CD14-positive monocyte (primary cell): ENCODE measurements around the gene RPS6KA5. TPM values are rescaled to one million over a fixed set of nuclear protein-coding genes. Genes with fewer than 3 reads are reported as not detected.
"Not testable (repeated sequence)": the region's sequence is repeated elsewhere in the genome, so short reads cannot be mapped to it uniquely, and the experiment has no call there.

ENCODE experiments used
- DNase-seq, 3 donors: peaks; one replicate each; pipeline ENCODE4 v3.0.0-alpha.2; 2011 to 2022
- H2AFZ ChIP-seq: 2 replicates; pipeline ENCODE4 v1.6.0; 2012; ENCODE audit warnings: mild to moderate bottlenecking, low read depth, low read length, inconsistent platforms; ENCODE audit not compliant: insufficient read depth, poor library complexity, severe bottlenecking
- H3K27ac ChIP-seq, 2 donors: 1 replicate in 1 of 2; 2 replicates in 1 of 2; pipeline ENCODE4 v1.5.1; 2012 to 2013; ENCODE audit warnings: low read length in 2 of 2, control low read depth in 1 of 2, inconsistent platforms in 1 of 2, low read depth in 1 of 2, mild to moderate bottlenecking in 1 of 2
- H3K27me3 ChIP-seq, 2 donors: one replicate each; pipeline versions ENCODE4 v1.6.0 to v1.6.1; 2011 to 2013; ENCODE audit warnings: low read length in 2 of 2; ENCODE audit not compliant: control insufficient read depth in 2 of 2, insufficient read depth in 2 of 2
- H3K36me3 ChIP-seq, 2 donors: replicated peaks in 1 of 2; 1 replicate in 1 of 2; 2 replicates in 1 of 2; pipeline versions ENCODE4 v1.5.1 to v1.6.1; 2012 to 2013; ENCODE audit warnings: low read length in 2 of 2, control low read depth in 1 of 2, inconsistent platforms in 1 of 2, mild to moderate bottlenecking in 1 of 2; ENCODE audit not compliant: insufficient read depth in 2 of 2, control insufficient read depth in 1 of 2
- H3K4me1 ChIP-seq, 2 donors: 1 replicate in 1 of 2; 2 replicates in 1 of 2; pipeline versions ENCODE4 v1.5.1 to v1.6.1; 2012 to 2013; ENCODE audit warnings: low read length in 2 of 2, control low read depth in 1 of 2, inconsistent platforms in 1 of 2, mild to moderate bottlenecking in 1 of 2, moderate library complexity in 1 of 2; ENCODE audit not compliant: insufficient read depth in 2 of 2, control insufficient read depth in 1 of 2
- H3K4me2 ChIP-seq: replicated peaks from 2 replicates; pipeline ENCODE3; 2012; ENCODE audit warnings: low read length, moderate library complexity, mild to moderate bottlenecking; ENCODE audit not compliant: poor library complexity, severe bottlenecking; ENCODE audit errors: extremely low read depth
- H3K4me3 ChIP-seq, 3 experiments: fragments of 200-600 bp in 1 of 3; sonication (generic) in 1 of 3; replicated peaks in 1 of 3; 1 replicate in 2 of 3; 2 replicates in 1 of 3; pipeline ENCODE4 v1.5.1; 2011 to 2013; ENCODE audit warnings: low read length in 3 of 3, mild to moderate bottlenecking in 3 of 3, control low read depth in 2 of 3, low read depth in 2 of 3, inconsistent platforms in 1 of 3, moderate library complexity in 1 of 3
- H3K79me2 ChIP-seq: 2 replicates; pipeline ENCODE4 v1.6.0; 2012; ENCODE audit warnings: mild to moderate bottlenecking, control low read depth, inconsistent platforms, low read length, moderate library complexity; ENCODE audit not compliant: insufficient read depth
- H3K9ac ChIP-seq: 2 replicates; pipeline ENCODE4 v1.6.0; 2017; ENCODE audit warnings: low read length, mild to moderate bottlenecking; ENCODE audit not compliant: insufficient read depth, poor library complexity, severe bottlenecking
- H3K9me3 ChIP-seq, 2 donors: replicated peaks in 1 of 2; 1 replicate in 1 of 2; 2 replicates in 1 of 2; pipeline versions ENCODE4 v1.5.1 to v1.6.1; 2012 to 2013; ENCODE audit warnings: low read length in 2 of 2, control low read depth in 1 of 2; ENCODE audit not compliant: control insufficient read depth in 1 of 2, insufficient read depth in 1 of 2
- H4K20me1 ChIP-seq: 2 replicates; pipeline ENCODE4 v1.6.0; 2012; ENCODE audit warnings: mild to moderate bottlenecking, low read length, control low read depth, moderate library complexity; ENCODE audit not compliant: insufficient read depth
- H3K27ac Mint-ChIP-seq, 7 donors: one replicate each; pipeline ENCODE4 v1.8.0; 2020; ENCODE audit warnings: mild to moderate bottlenecking in 7 of 7, mixed read lengths in 7 of 7, moderate library complexity in 6 of 7, inconsistent platforms in 2 of 7
- H3K27me3 Mint-ChIP-seq, 3 donors: one replicate each; pipeline ENCODE4 v1.8.0; 2021 to 2022; ENCODE audit warnings: low read depth in 3 of 3, mild to moderate bottlenecking in 3 of 3, mixed read lengths in 3 of 3, moderate library complexity in 3 of 3, inconsistent platforms in 1 of 3
- H3K36me3 Mint-ChIP-seq, 2 donors: one replicate each; pipeline ENCODE4 v1.8.0; 2020; ENCODE audit warnings: mixed read lengths in 2 of 2, inconsistent platforms in 1 of 2, mild to moderate bottlenecking in 1 of 2
- H3K4me1 Mint-ChIP-seq: one replicate; pipeline ENCODE4 v1.8.0; 2020; ENCODE audit warnings: mild to moderate bottlenecking, mixed read lengths
- H3K4me3 Mint-ChIP-seq, 2 donors: one replicate each; pipeline ENCODE4 v1.8.0; 2020; ENCODE audit warnings: mild to moderate bottlenecking in 2 of 2, mixed read lengths in 2 of 2, moderate library complexity in 1 of 2
- H3K9me3 Mint-ChIP-seq, 7 donors: one replicate each; pipeline ENCODE4 v1.8.0; 2020 to 2022; ENCODE audit warnings: mixed read lengths in 7 of 7, mild to moderate bottlenecking in 6 of 7, moderate library complexity in 6 of 7, inconsistent platforms in 2 of 7
- CTCF ChIP-seq: fragments of 200-600 bp; IDR thresholded peaks from one replicate; pipeline ENCODE4 v1.8.0; 2022; ENCODE audit warnings: antibody characterized with exemption, mild to moderate bottlenecking
- WGBS: methylation state at CpG from one replicate; pipeline ENCODE4 v1.1.5; 2013; ENCODE audit warnings: missing lambda C conversion rate; ENCODE audit not compliant: insufficient coverage; 5-methylcytosine and 5-hydroxymethylcytosine counted together
- intact Hi-C, 2 donors: fragments of 100-400 bp; cut with micrococcal nuclease; formaldehyde crosslinking; loops; one replicate each; pipeline versions ENCODE4 v1.15.0 to v1.15.1; 2023
- polyA plus RNA-seq, 3 donors: library from polyadenylated mRNA; depleted of rRNA in 1 of 3; unstranded in 2 of 3; stranded (reverse) in 1 of 3; fragments of 300-500 nt in 2 of 3; fragments of >200 nt in 1 of 3; fragmentation: Illumina TruSeq in 2 of 3; gene quantifications; 1 replicate in 2 of 3; 2 replicates in 1 of 3; pipeline ENCODE4 v1.2.3, GENCODE V29; 2012 to 2021

Gene RPS6KA5
- polyA plus RNA-seq, 3 donors: 4.4 to 10.1 (median 7.9) TPM

DNA sequence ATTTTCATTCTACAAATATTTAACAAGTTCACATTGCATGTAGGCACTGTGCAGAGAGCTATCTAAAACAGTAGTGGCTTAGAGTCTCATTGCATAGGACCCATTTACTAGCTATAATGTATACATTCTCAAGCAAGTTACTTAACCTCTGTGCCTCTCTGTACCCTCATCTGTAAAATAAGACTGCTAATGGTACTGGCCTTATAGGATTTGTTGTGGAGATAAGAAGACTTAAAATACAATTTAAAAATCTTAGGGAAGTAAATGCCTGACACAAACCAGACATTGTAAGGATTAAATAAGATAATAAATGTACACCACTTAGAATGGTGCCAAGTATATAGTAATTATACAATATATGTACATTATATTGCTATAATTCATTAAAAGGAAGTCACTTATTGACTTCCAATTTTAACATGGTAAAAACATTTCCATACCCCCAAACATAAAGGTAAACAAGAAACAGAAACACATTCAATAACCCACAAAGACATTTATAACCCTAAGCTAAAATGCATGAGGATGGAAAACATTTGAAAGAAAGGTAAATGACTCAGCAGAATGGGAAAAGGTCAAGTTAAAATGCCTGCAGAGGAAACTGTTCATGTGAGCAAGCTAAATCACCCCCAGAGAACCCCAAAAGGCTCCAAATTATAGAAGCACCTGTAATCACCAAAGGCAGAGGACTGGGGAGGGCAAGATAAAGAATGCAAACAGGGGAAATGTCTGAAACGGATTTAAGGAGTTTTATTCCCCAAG, 30.8 kb downstream of the RPS6KA5 start:
- H2AFZ ChIP-seq: no peak overlapping the region
- H3K27ac Mint-ChIP-seq: no peak overlapping the region

DNA sequence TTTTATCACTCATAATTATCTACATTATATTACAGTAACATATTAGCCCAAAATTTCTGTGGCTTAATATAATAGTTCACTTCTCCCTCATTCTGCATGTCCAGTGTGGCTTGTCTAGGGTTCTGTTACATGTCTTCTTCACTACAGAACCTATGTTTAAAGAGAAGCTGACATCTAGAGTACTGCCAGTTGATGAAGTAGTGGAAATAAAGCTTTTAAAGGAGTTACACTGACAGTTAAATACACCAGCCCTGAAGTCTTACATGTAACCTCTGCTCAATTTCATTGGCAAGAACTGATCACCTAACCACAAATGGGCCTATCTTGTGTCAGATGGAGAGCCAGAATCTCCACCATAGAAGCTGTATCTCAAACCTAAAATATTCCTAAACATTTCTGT, 32.9 kb downstream of the RPS6KA5 start:
- H3K27ac Mint-ChIP-seq: no peak overlapping the region
- DNase-seq: no peak
- H3K36me3 ChIP-seq: no peaks in the 10 kb centered on the region
- no peak overlapping the region for H3K4me3 Mint-ChIP-seq
- peaks cover 0 to 4% of the 10 kb centered on the region in 2 donors for H3K36me3 Mint-ChIP-seq
- H3K9me3 ChIP-seq: no peaks in the 10 kb centered on the region
- H3K4me3 ChIP-seq: no peak overlapping the region
- no peaks in the 10 kb centered on the region for H3K27me3 Mint-ChIP-seq
- H3K27ac ChIP-seq: no peak overlapping the region
- peaks cover 26% of the 10 kb centered on the region for H3K4me1 Mint-ChIP-seq
- H3K9me3 Mint-ChIP-seq: no peaks in the 10 kb centered on the region
- peaks cover 19 to 35% of the 10 kb centered on the region in 2 donors for H3K4me1 ChIP-seq
- no peaks in the 10 kb centered on the region for H3K27me3 ChIP-seq
- TF ChIP-seq CTCF: no peak
- no peak overlapping the region for H3K9ac ChIP-seq
- no peaks in the 10 kb centered on the region for H4K20me1 ChIP-seq
- peaks cover 13% of the 10 kb centered on the region for H3K79me2 ChIP-seq
- no peak overlapping the region for H3K4me2 ChIP-seq
- intact Hi-C loops: no loop called here
- no peak overlapping the region for H2AFZ ChIP-seq

More for the DNA sequence above, 30.8 kb downstream of the RPS6KA5 start:
- peaks cover 4 to 8% (median 5%) of the 10 kb centered on the region in 7 donors for H3K9me3 Mint-ChIP-seq
- Histone ChIP-seq H3K27me3 (no peaks in the 10 kb centered on the region), H3K79me2 (peaks cover 13% of the 10 kb centered on the region), H3K4me1 (peaks cover 13 to 28% of the 10 kb centered on the region in 2 donors), H3K9ac (no peak overlapping the region), H3K4me2 (no peak overlapping the region), H3K27ac (no peak overlapping the region), H4K20me1 (no peaks in the 10 kb centered on the region), H3K36me3 (no peaks in the 10 kb centered on the region), H3K9me3 (peaks cover 0 to 4% of the 10 kb centered on the region in 2 donors), H3K4me3 (no peak overlapping the region)
- no peak overlapping the region for H3K4me3 Mint-ChIP-seq
- H3K36me3 Mint-ChIP-seq: peaks cover 5 to 6% of the 10 kb centered on the region in 2 donors
- H3K4me1 Mint-ChIP-seq: peaks cover 25% of the 10 kb centered on the region
- no peaks in the 10 kb centered on the region for H3K27me3 Mint-ChIP-seq
- DNase-seq: no peak
- WGBS: no CpG with 5 or more reads among the region's 1 CpG
- no peak for TF ChIP-seq CTCF
- intact Hi-C loops: no loop called here

DNA sequence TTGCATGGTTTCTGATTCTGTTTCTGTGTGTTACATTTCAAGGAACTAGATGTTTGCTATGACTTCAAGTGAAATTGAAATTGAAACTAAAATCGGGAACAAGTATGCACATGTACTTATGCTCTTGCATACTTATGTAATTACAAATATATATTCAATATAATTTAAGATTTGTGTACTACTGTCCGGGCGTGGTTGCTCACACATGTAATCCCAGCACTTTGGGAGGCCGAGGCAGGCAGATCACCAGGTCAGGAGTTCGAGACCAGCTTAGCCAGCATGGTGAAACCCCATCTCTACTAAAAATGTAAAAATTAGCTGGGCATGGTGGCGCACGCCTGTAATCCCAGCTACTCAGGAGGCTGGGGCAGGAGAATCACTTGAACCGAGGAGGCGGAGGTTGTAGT, 37.8 kb downstream of the RPS6KA5 start:
- H3K9ac ChIP-seq: peak overlapping the region; percentile 11
- H3K4me1 Mint-ChIP-seq: peaks cover 14% of the 10 kb centered on the region
- H3K9me3 ChIP-seq, intact Hi-C loops, H4K20me1 ChIP-seq, H3K79me2 ChIP-seq, H3K36me3 ChIP-seq, H3K27me3 ChIP-seq, H3K9me3 Mint-ChIP-seq, H3K27me3 Mint-ChIP-seq, H3K36me3 Mint-ChIP-seq: not testable (repeated sequence)
- 0% methylated on average over 2 of the region's 9 CpGs for WGBS
- peak overlapping the region; percentile 57 to 81 for H3K27ac ChIP-seq
- peak overlapping the region; percentile 57 for H2AFZ ChIP-seq
- peak overlapping the region; percentile 68 to 90 (median 82) for H3K27ac Mint-ChIP-seq
- peaks cover 17 to 19% of the 10 kb centered on the region in 2 donors for H3K4me1 ChIP-seq
- DNase-seq: peak; percentile 57 to 74 (median 69)
- H3K4me3 Mint-ChIP-seq: peak overlapping the region; percentile 62 to 69
- peak overlapping the region; percentile 71 for H3K4me2 ChIP-seq
- peak overlapping the region; percentile 33 to 65 (median 54) for H3K4me3 ChIP-seq
